Stimulated activated CD4-positive, alpha-beta T cell treated with anti-CD3 and anti-CD28 coated beads, TNF-alpha, amount 100 ng/mL, for 24 hours (primary cell): ENCODE data around the gene MME.

ENCODE experiments used
- DNase-seq, 3 experiments: peaks; one replicate each; pipeline ENCODE4 v3.0.0-alpha.2; 2020; ENCODE audit warnings: low read depth in 3 of 3

Gene MME

GRCh38 chr3:155079746-155080487 is at the start of gene MME:
TSS of gene MME (plus strand) at chr3:155080319. CDS start at chr3:155084168, 3,849 bp downstream.
- DNase-seq: no peak

GRCh38 chr3:155031186-155031585 is 48.9 kb upstream of the MME start:
- no peak for DNase-seq

GRCh38 chr3:155032918-155033317 is 47.2 kb upstream of the MME start:
- no peak for DNase-seq

GRCh38 chr3:155034786-155035185 is 45.3 kb upstream of the MME start:
- DNase-seq: no peak

- no peak for DNase-seq
Observed at GRCh38 chr3:155035553-155035952, 44.6 kb upstream of the MME start.

GRCh38 chr3:155037508-155038202 is 42.5 kb upstream of the MME start:
- DNase-seq: no peak

GRCh38 chr3:155038203-155038554 is 41.9 kb upstream of the MME start:
- DNase-seq: no peak

GRCh38 chr3:155046935-155047334 is 33.2 kb upstream of the MME start:
- no peak for DNase-seq

GRCh38 chr3:155047672-155048071 is 32.4 kb upstream of the MME start:
- DNase-seq: no peak

- DNase-seq: no peak
Observed at GRCh38 chr3:155049959-155050358, 30.2 kb upstream of the MME start.

GRCh38 chr3:155052470-155052869 is 27.6 kb upstream of the MME start:
- no peak for DNase-seq

- DNase-seq: no peak
Observed at GRCh38 chr3:155053756-155054155, 26.4 kb upstream of the MME start.

- DNase-seq: no peak
Observed at GRCh38 chr3:155064920-155065319, 15.2 kb upstream of the MME start.

GRCh38 chr3:155065537-155065936 is 14.6 kb upstream of the MME start:
- DNase-seq: no peak

- DNase-seq: no peak
Observed at GRCh38 chr3:155069729-155070128, 10.4 kb upstream of the MME start.

GRCh38 chr3:155070316-155070715 is 9.8 kb upstream of the MME start:
- DNase-seq: no peak

GRCh38 chr3:155070932-155071387 is 9.2 kb upstream of the MME start:
- DNase-seq: no peak

- DNase-seq: no peak
Observed at GRCh38 chr3:155075200-155075599, 4.9 kb upstream of the MME start.

GRCh38 chr3:155076888-155077287 is 3.2 kb upstream of the MME start:
- no peak for DNase-seq

GRCh38 chr3:155078711-155079467 is 1.2 kb upstream of the MME start:
- DNase-seq: no peak

- DNase-seq: no peak
Observed at GRCh38 chr3:155079468-155079745, 712 bp upstream of the MME start.

GRCh38 chr3:155080692-155081091 is 573 bp downstream of the MME start:
- DNase-seq: no peak

- DNase-seq: no peak
Observed at GRCh38 chr3:155083313-155083905, 3.3 kb downstream of the MME start.
